OCI-LY1 (cell line): ENCODE measurements around the gene TUBGCP2.

ENCODE experiments used
- H2AFZ ChIP-seq: fragments of 200-600 bp; sonication (generic), shearing (Covaris generic); 2 replicates; pipeline ENCODE4 v1.6.0; 2014; ENCODE audit warnings: antibody characterized with exemption, mild to moderate bottlenecking, low read length
- H3F3A ChIP-seq: fragments of 200-600 bp; sonication (generic), shearing (Covaris generic); 2 replicates; pipeline ENCODE4 v1.6.0; 2014; ENCODE audit warnings: mild to moderate bottlenecking, antibody characterized with exemption, low read length, moderate library complexity; ENCODE audit not compliant: insufficient read depth
- H3K27ac ChIP-seq: fragments of 200-600 bp; sonication (generic); 2 replicates; pipeline ENCODE4 v1.5.1; 2014; ENCODE audit warnings: low read length, mixed run types, mild to moderate bottlenecking, low read depth; ENCODE audit not compliant: poor library complexity, severe bottlenecking
- H3K27me3 ChIP-seq: fragments of 200-600 bp; sonication (generic); 2 replicates; pipeline ENCODE4 v1.6.0; 2014; ENCODE audit warnings: antibody characterized with exemption, mild to moderate bottlenecking, low read length, moderate library complexity; ENCODE audit not compliant: insufficient read depth
- H3K36me3 ChIP-seq: fragments of 200-600 bp; sonication (generic); 2 replicates; pipeline ENCODE4 v1.6.1; 2014; ENCODE audit warnings: mild to moderate bottlenecking, antibody characterized with exemption, low read length, moderate library complexity, mixed read lengths; ENCODE audit not compliant: insufficient read depth
- H3K4me1 ChIP-seq: fragments of 200-600 bp; sonication (generic); 2 replicates; pipeline ENCODE4 v1.5.1; 2014; ENCODE audit warnings: mild to moderate bottlenecking, low read length, moderate library complexity; ENCODE audit not compliant: insufficient read depth, severe bottlenecking
- H3K4me2 ChIP-seq: fragments of 200-600 bp; sonication (generic), shearing (Covaris generic); 2 replicates; pipeline ENCODE4 v1.6.1; 2014; ENCODE audit warnings: low read length
- H3K4me3 ChIP-seq: fragments of 200-600 bp; sonication (generic); 2 replicates; pipeline ENCODE4 v1.5.1; 2014; ENCODE audit warnings: low read length, low read depth, mild to moderate bottlenecking, mixed read lengths; ENCODE audit not compliant: poor library complexity, severe bottlenecking
- H3K79me2 ChIP-seq: fragments of 200-600 bp; shearing (Covaris generic); 2 replicates; pipeline ENCODE4 v1.6.1; 2016; ENCODE audit warnings: mixed run types, low read length, mixed read lengths; ENCODE audit not compliant: insufficient read depth
- H3K9ac ChIP-seq: fragments of 200-600 bp; sonication (generic), shearing (Covaris generic); 2 replicates; pipeline ENCODE4 v1.6.1; 2014; ENCODE audit warnings: mild to moderate bottlenecking, low read length, mixed read lengths
- H3K9me2 ChIP-seq: fragments of 200-600 bp; sonication (generic), shearing (Covaris generic); 2 replicates; pipeline ENCODE4 v1.6.1; 2014; ENCODE audit warnings: low read depth, mild to moderate bottlenecking, low read length, mixed read lengths
- H3K9me3 ChIP-seq: fragments of 200-600 bp; shearing (Covaris generic); 2 replicates; pipeline ENCODE4 v1.6.1; 2014; ENCODE audit warnings: low read length, mixed read lengths
- H4K20me1 ChIP-seq: fragments of 200-600 bp; sonication (generic), shearing (Covaris generic); 2 replicates; pipeline ENCODE4 v1.6.0; 2016; ENCODE audit warnings: mild to moderate bottlenecking, low read length; ENCODE audit not compliant: insufficient read depth
- EZH2 ChIP-seq: fragments of 200-600 bp; sonication (generic), shearing (Covaris generic); IDR thresholded peaks from 2 replicates; pipeline ENCODE4 v1.8.0; 2017; ENCODE audit warnings: borderline replicate concordance, mixed run types, mild to moderate bottlenecking, antibody characterized with exemption, low read length, moderate library complexity, mixed read lengths
- TF ChIP-seq, protein P1 (sequence below): fragments of 200-600 bp; sonication (generic), shearing (Covaris generic); IDR thresholded peaks from 2 replicates; pipeline ENCODE4 v1.5.1; 2017; ENCODE audit warnings: mild to moderate bottlenecking, antibody characterized with exemption, low read length, moderate library complexity, mixed read lengths

The TUBGCP2 gene

DNA sequence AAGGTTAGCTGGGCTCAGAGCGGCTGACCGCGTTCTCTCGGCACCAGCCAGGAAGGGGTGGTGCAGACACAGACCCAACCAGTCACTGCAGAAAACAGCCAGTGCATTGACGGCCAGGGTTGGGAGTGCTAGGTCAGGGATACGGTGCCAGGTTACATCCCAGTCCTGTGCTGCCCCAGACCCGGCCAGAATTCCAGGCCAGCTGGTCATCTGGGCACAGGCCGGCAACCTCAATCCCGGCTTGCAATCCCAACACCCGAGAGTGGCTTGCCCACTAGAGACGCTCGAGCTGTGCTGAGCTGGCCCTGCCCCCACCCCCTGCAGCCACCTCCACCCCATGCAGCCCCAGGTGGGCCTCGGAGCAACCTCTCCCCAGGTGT lies 42.3 kb upstream of the TUBGCP2 start:
- no peaks in the 10 kb centered on the region for H3K36me3 ChIP-seq
- peaks cover 4% of the 10 kb centered on the region; the same call in 1 of the 2 replicates for H3K27me3 ChIP-seq
- no peaks in the 10 kb centered on the region for H3K79me2 ChIP-seq
- H3K4me2 ChIP-seq, result no peak overlapping the region
- no peaks in the 10 kb centered on the region for H3F3A ChIP-seq
- no peaks in the 10 kb centered on the region for H3K9me2 ChIP-seq
- H3K27ac ChIP-seq, result no peak overlapping the region
- no peaks in the 10 kb centered on the region for H3K4me1 ChIP-seq
- H3K9me3 ChIP-seq, result no peaks in the 10 kb centered on the region
- no peak overlapping the region for H3K9ac ChIP-seq
- TF ChIP-seq, protein P1, sequence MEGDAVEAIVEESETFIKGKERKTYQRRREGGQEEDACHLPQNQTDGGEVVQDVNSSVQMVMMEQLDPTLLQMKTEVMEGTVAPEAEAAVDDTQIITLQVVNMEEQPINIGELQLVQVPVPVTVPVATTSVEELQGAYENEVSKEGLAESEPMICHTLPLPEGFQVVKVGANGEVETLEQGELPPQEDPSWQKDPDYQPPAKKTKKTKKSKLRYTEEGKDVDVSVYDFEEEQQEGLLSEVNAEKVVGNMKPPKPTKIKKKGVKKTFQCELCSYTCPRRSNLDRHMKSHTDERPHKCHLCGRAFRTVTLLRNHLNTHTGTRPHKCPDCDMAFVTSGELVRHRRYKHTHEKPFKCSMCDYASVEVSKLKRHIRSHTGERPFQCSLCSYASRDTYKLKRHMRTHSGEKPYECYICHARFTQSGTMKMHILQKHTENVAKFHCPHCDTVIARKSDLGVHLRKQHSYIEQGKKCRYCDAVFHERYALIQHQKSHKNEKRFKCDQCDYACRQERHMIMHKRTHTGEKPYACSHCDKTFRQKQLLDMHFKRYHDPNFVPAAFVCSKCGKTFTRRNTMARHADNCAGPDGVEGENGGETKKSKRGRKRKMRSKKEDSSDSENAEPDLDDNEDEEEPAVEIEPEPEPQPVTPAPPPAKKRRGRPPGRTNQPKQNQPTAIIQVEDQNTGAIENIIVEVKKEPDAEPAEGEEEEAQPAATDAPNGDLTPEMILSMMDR, result no peak
- no peak for TF ChIP-seq EZH2
- H2AFZ ChIP-seq, result no peak overlapping the region
- H4K20me1 ChIP-seq, result no peaks in the 10 kb centered on the region
- no peak overlapping the region for H3K4me3 ChIP-seq

DNA sequence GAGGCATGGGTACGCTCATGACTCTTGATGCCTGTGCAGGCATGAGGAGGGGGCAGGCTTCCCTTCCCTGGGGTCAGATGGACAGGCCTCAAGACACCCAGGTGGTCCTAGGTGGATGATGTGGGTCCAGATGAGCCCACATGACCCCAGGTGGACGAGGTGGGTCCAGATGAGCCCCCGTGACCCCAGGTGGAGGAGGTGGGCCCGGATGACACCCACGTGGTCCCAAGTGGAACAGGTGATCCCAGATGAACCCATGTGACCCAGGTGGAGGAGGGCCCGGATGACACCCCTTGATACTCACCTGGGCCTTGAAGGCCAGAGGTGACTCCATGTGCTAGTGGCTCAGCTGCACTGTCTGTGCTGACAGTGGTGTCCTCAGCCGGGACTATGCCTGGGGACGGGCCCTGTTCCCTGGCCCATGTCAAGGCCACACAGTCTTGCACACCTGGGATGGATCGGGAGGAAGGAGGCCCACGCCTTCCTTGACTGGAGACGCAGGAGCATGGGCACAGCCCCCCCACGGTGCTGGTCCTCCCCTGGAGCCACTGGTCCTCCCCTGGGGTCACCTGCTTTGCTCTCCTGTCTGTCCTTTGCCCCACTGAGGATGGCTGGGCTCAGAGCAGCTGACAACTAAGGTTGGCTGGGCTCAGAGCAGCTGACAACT lies 41.7 kb upstream of the TUBGCP2 start:
- Histone ChIP-seq H2AFZ (no peak overlapping the region), H3F3A (no peaks in the 10 kb centered on the region), H4K20me1 (no peaks in the 10 kb centered on the region), H3K4me3 (no peak overlapping the region), H3K9ac (no peak overlapping the region), H3K4me2 (no peak overlapping the region), H3K4me1 (no peaks in the 10 kb centered on the region), H3K9me3 (no peaks in the 10 kb centered on the region), H3K9me2 (no peaks in the 10 kb centered on the region), H3K27me3 (peaks cover 5% of the 10 kb centered on the region; the same call in 1 of the 2 replicates), H3K36me3 (no peaks in the 10 kb centered on the region), H3K79me2 (no peaks in the 10 kb centered on the region), H3K27ac (no peak overlapping the region)
- no peak for TF ChIP-seq EZH2
- TF ChIP-seq, protein P1, result no peak

DNA sequence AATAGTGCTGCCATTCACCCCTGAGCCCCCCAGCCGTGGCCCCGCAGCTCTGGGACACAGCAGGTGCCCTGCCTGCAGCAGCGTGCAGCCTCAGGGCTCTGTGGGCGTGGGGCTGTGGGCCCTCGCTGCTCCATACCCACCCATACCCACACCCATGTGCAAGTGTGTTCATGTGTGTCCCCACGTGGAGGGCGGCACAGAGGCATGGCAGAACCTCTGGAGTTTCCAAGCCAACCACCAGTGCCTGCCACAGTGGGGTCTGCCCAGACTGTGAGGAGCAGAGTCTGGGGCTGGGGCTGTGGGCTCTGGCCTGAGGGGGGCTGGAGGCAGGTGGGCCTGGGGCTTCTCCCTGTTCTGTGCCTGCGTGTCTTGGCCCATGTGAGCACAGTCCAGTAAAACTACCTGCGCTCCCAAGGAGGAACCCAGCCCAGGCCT lies 40.9 kb upstream of the TUBGCP2 start:
- no peak for TF ChIP-seq EZH2
- TF ChIP-seq, protein P1, result no peak

More for the DNA sequence above, 40.9 kb upstream of the TUBGCP2 start:
- Histone ChIP-seq H3K27me3 (peaks cover 8% of the 10 kb centered on the region; the same call in 1 of the 2 replicates), H2AFZ (no peak overlapping the region), H3K4me2 (no peak overlapping the region), H3F3A (no peaks in the 10 kb centered on the region), H3K9me3 (no peaks in the 10 kb centered on the region), H3K9ac (no peak overlapping the region), H3K79me2 (no peaks in the 10 kb centered on the region), H3K36me3 (no peaks in the 10 kb centered on the region), H3K4me3 (no peak overlapping the region), H3K9me2 (no peaks in the 10 kb centered on the region), H3K27ac (no peak overlapping the region), H3K4me1 (no peaks in the 10 kb centered on the region), H4K20me1 (no peaks in the 10 kb centered on the region)
